HG02759 (cell line): ENCODE results near the gene COPS9.

ENCODE experiments used
- ATAC-seq: cut with Tn5 transposase; IDR thresholded peaks from one replicate; pipeline ENCODE4 v1.9.1; 2021; ENCODE audit warnings: mild to moderate bottlenecking, moderate library complexity; ENCODE audit not compliant: unreplicated experiment

The COPS9 gene

GRCh38 chr2:240151477-240152031 is 15.4 kb upstream of the COPS9 start:
- ATAC-seq: no peak

- no peak for ATAC-seq
These were observed 14.1 kb upstream of the COPS9 start for GRCh38 chr2:240149943-240150784.

- ATAC-seq: no peak
These were observed 11.9 kb upstream of the COPS9 start for GRCh38 chr2:240147911-240148587.

GRCh38 chr2:240147382-240147781 is 11.3 kb upstream of the COPS9 start:
- ATAC-seq: no peak

- no peak for ATAC-seq
These were observed 10.6 kb upstream of the COPS9 start for GRCh38 chr2:240146627-240147278.

- ATAC-seq: no peak
These were observed 10.0 kb upstream of the COPS9 start for GRCh38 chr2:240146141-240146561.

- ATAC-seq: no peak
These were observed 9.4 kb upstream of the COPS9 start for GRCh38 chr2:240145461-240145860.

- no peak for ATAC-seq
These were observed 8.7 kb upstream of the COPS9 start for GRCh38 chr2:240144649-240145261.

GRCh38 chr2:240143801-240144648 is 7.9 kb upstream of the COPS9 start:
- peak; percentile 63 for ATAC-seq

- no peak for ATAC-seq
These were observed 7.2 kb upstream of the COPS9 start for GRCh38 chr2:240143276-240143675.

- no peak for ATAC-seq
These were observed 6.8 kb upstream of the COPS9 start for GRCh38 chr2:240142859-240143258.

- no peak for ATAC-seq
These were observed 6.2 kb upstream of the COPS9 start for GRCh38 chr2:240142256-240142775.

- no peak for ATAC-seq
These were observed 5.6 kb upstream of the COPS9 start for GRCh38 chr2:240141736-240142135.

GRCh38 chr2:240140920-240141319 is 4.8 kb upstream of the COPS9 start:
- ATAC-seq: no peak

GRCh38 chr2:240140511-240140910 is 4.4 kb upstream of the COPS9 start, which contains the start of gene OTOS:
TSS of gene OTOS (minus strand) at chr2:240140658. CDS start at chr2:240140326, 332 bp downstream.
- no peak for ATAC-seq

- ATAC-seq: no peak
These were observed 3.7 kb upstream of the COPS9 start for GRCh38 chr2:240139666-240140393.

GRCh38 chr2:240139011-240139441 is 2.9 kb upstream of the COPS9 start:
- ATAC-seq: no peak

- no peak for ATAC-seq
These were observed 2.3 kb upstream of the COPS9 start for GRCh38 chr2:240138254-240138984.
